ENCODE results near the gene LCE7A.
A peak's percentile ranks its signal among the peaks of the same experiment; 100 is the strongest.

LCE7A gene

DNA sequence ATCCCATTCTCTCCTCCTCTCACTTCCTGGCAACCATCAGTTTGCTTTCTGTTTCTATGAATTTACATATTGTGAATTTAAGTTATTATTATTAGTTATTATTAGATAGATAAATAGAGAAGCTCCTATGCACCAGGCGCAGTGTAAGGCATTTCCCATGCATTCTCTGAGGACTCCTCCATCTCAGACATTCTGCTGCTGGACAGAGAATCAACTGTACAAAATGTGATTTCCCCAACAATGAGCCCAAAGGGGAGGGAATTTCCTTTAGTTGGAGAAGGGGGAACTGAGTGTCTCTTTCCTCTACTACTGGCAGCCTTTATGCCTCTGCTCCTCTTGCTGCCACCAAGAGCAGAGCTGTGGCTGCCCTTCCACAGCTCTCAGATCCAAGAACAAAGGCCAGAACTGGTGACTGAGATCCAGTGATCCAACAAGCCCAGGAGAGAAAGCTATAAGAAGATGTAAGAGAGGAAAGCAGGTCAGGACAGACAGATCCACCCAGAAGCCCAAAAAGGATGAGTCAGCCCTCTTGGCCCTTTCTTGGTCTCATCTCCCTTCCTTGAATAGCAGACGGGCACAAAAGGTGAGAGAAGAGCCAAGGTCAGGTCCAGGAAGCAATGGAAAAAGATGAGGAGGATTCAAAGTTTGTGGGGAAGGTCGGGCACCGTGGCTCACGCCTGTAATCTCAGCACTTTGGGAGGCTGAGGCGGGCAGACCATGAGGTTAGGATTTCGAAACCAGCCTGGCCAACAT lies 45.1 kb downstream of the LCE7A start:
- Histone ChIP-seq H3K27me3 (ENCODE audit: control insufficient read depth, insufficient read depth, low read length) (peaks cover 12% of the 10 kb centered on the region), H3K4me3 (ENCODE audit: low read length) (no peak overlapping the region), H3K4me2 (ENCODE audit: low read length) (no peak overlapping the region), H3K36me3 (ENCODE audit: insufficient read depth, low read length) (no peaks in the 10 kb centered on the region), H3K9ac (ENCODE audit: low read depth, low read length) (no peak overlapping the region), H3K9me3 (replicated peaks; ENCODE audit: low read length) (no peaks in the 10 kb centered on the region), H3K4me1 (ENCODE audit: control insufficient read depth, insufficient read depth, low read length) (peaks cover 23% of the 10 kb centered on the region)

DNA sequence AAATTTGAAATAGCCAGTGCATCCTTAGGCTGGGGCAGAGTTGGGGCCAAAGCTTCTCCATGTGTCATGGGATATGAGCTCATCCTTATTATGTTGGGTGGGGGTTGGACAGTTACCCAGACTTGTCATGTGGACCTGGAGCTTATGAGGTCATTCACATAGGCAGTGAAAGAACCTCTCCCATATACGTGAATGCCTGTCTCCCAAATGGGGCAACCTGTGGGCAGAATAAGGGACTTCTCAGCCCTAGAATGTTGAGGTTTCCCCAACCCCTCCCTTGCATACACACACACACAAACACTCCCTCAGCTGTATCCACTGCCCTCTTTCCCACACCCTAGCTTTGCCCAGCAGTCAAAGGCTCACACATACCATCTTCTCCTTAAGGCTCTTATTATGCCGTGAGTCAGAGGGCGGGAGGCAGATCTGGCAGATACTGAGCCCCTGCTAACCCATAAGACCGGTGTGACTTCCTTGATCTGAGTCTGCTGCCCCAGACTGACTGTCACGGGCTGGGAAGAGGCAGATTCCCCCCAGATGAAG lies 46.3 kb downstream of the LCE7A start:
- Histone ChIP-seq H3K4me2 (ENCODE audit: low read length) (peak overlapping the region; percentile 64), H3K27me3 (ENCODE audit: control insufficient read depth, insufficient read depth, low read length) (peaks cover 22% of the 10 kb centered on the region), H3K9ac (ENCODE audit: low read depth, low read length) (peak overlapping the region; percentile 0), H3K4me1 (ENCODE audit: control insufficient read depth, insufficient read depth, low read length) (peaks cover 23% of the 10 kb centered on the region), H3K36me3 (ENCODE audit: insufficient read depth, low read length) (no peaks in the 10 kb centered on the region), H3K9me3 (replicated peaks; ENCODE audit: low read length) (no peaks in the 10 kb centered on the region), H3K4me3 (ENCODE audit: low read length) (no peak overlapping the region)

DNA sequence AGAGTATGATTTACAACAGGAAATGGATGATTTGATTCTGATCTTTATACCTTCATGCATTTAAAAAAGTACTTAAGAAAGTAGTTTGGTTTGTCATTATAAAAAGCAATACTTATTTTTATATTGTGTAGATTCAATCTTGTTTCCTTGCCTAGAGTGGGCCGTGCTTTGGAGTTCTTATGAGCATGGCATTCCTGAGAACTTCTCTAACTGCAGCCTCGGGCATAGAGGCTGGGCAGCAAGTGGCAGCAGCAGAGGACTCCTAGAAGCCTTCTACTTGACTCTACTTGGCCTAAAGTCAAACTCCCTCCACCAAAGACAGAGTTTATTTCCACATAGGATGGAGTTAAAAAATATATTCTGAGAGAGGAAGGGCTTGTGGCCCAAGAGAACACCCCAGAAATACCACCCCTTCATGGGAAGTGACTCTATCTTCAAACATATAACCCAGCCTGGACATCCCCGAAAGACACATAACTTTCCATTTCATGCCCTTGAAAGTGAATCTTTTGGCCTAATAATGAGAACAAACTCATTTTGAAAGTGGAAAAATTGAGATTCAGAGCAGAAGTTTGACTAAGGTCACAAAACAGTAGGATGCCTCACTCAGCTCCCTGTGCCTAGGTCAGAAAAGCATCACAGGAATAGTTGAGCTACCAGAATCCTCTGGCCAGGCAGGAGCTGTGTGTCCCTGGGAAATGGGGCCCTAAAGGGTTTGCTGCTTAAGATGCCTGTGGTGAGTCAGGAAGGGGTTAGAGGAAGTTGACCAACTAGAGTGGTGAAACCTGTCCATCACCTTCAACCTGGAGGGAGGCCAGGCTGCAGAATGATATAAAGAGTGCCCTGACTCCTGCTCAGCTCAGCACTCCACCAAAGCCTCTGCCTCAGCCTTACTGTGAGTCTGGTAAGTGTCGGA lies 48.1 kb downstream of the LCE7A start, which contains the start of gene IVL:
Gene IVL, plus strand, starts transcription at position 861 of the 916 bp plus-strand sequence. CDS start 1,252 bp downstream, outside the sequence.
- no peaks in the 10 kb centered on the region for H3K9me3 ChIP-seq (replicated peaks; ENCODE audit: low read length)
- peaks cover 33% of the 10 kb centered on the region for H3K27me3 ChIP-seq (ENCODE audit: control insufficient read depth, insufficient read depth, low read length)
- H3K36me3 ChIP-seq (ENCODE audit: insufficient read depth, low read length), result no peaks in the 10 kb centered on the region
- H3K9ac ChIP-seq (ENCODE audit: low read depth, low read length), result no peak within 1 kb of the TSS
- H3K4me3 ChIP-seq (ENCODE audit: low read length), result no peak within 1 kb of the TSS
- H3K4me2 ChIP-seq (ENCODE audit: low read length), result no peak within 1 kb of the TSS
- peaks cover 23% of the 10 kb centered on the region for H3K4me1 ChIP-seq (ENCODE audit: control insufficient read depth, insufficient read depth, low read length)

DNA sequence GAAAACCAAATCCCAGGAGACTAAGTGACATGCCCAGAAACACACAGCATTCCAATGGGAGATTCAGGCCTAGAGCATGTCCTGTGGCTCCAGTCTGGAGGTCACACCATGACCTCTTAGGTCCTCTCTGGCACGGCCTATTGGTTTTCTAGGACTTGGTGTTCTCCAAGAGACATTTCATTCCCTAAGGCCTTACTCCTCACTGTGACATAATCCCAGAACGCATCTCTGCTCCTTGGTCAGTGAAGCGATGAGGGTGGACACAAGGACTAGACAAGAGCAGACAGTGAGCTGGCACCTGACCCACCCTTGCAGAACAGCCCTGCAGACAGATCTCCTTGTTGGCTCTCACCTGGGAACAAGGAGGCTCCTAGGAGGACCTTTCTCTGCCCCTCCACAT lies 49.4 kb downstream of the LCE7A start:
- Histone ChIP-seq H3K9ac (ENCODE audit: low read depth, low read length) (no peak overlapping the region), H3K4me2 (ENCODE audit: low read length) (no peak overlapping the region), H3K9me3 (replicated peaks; ENCODE audit: low read length) (no peaks in the 10 kb centered on the region), H3K4me1 (ENCODE audit: control insufficient read depth, insufficient read depth, low read length) (peaks cover 23% of the 10 kb centered on the region), H3K27me3 (ENCODE audit: control insufficient read depth, insufficient read depth, low read length) (peaks cover 35% of the 10 kb centered on the region), H3K36me3 (ENCODE audit: insufficient read depth, low read length) (no peaks in the 10 kb centered on the region), H3K4me3 (ENCODE audit: low read length) (no peak overlapping the region)
